GM12874 (cell line): ENCODE data around the gene SDK1.

ENCODE experiments used
- CTCF ChIP-seq: IDR thresholded peaks from 2 replicates; pipeline ENCODE4 v1.5.1; 2011; ENCODE audit warnings: low read depth, mild to moderate bottlenecking, control low read depth, low read length, moderate library complexity; ENCODE audit not compliant: insufficient read depth

The SDK1 gene

GRCh38 chr7:3267966-3268690 is 32.9 kb upstream of the SDK1 start:
- TF ChIP-seq CTCF: no peak

GRCh38 chr7:3270362-3270761 is 30.7 kb upstream of the SDK1 start:
- TF ChIP-seq CTCF: no peak

- TF ChIP-seq CTCF: no peak
Measured at GRCh38 chr7:3271298-3271697, 29.8 kb upstream of the SDK1 start.

GRCh38 chr7:3272691-3273141 is 28.3 kb upstream of the SDK1 start:
- TF ChIP-seq CTCF: no peak

- TF ChIP-seq CTCF: no peak
Measured at GRCh38 chr7:3274131-3274530, 26.9 kb upstream of the SDK1 start.

GRCh38 chr7:3277604-3278572 is 23.2 kb upstream of the SDK1 start:
- TF ChIP-seq CTCF: no peak

GRCh38 chr7:3279147-3279818 is 21.8 kb upstream of the SDK1 start:
- TF ChIP-seq CTCF: no peak
